Umbilical cord (tissue), 2 donors: ENCODE measurements around the gene CSTF2. TPM values are rescaled to one million over a fixed set of nuclear protein-coding genes. Genes with fewer than 3 reads are reported as not detected.
"Not testable (repeated sequence)": the region's sequence is repeated elsewhere in the genome, so short reads cannot be mapped to it uniquely, and the experiment has no call there.

Experiments
- DNase-seq: peaks from one replicate; pipeline ENCODE4 v3.0.0-alpha.2; 2015; ENCODE audit warnings: low spot score
- total RNA-seq: library from RNA; depleted of rRNA; stranded (reverse); fragments of >200 nt; gene quantifications from one replicate; pipeline ENCODE4 v1.2.3, GENCODE V29; 2014; ENCODE audit warnings: low replicate concordance; ENCODE audit not compliant: insufficient read depth

Gene CSTF2
- 5.3 TPM for total RNA-seq

DNA sequence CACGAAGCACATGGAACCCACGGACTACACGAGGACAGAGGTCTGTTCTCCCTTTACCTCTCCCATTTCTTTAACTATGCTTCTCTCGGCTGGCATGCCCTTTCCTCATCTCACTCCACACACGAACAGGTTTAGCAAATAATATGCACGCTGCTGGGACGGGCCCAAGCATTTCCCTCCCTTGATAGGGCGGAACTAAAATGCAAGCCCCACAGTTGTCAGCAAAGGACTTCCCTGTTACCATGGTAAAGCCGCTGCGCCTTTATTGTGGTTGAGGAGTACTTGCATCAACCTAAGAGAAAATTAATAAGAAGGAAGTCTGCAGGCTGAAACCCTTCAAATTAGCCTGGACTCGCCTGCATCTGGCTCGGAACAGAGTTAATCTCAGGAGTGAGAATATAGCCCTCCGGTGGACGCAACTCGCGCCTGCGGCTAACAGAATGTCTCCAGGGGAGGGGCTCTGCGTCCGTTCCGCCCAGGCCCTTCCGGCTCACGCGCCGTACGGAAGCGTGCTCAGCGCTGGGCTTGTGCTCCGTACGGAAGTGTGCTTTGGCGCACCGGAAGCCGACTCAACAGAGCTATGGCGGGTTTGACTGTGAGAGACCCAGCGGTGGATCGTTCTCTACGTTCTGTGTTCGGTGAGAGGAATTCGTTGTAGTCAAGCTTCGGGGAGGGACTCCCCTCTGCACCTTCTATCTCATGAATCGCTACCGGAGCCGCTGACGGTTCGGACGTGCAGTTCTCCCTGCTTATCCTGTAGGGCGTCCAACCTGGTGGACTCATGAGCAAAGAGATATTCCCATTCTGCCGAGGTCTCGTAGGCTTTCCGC, at the start of gene CSTF2:
CSTF2 (plus strand) TSS at position 555 of the 830 bp plus-strand sequence; CDS start at position 581, 26 bp downstream.
- DNase-seq = peak; percentile 89

- not testable (repeated sequence) for DNase-seq
Observed at GRCh38 chrX:100796371-100796770, 23.8 kb upstream of the CSTF2 start.

DNA sequence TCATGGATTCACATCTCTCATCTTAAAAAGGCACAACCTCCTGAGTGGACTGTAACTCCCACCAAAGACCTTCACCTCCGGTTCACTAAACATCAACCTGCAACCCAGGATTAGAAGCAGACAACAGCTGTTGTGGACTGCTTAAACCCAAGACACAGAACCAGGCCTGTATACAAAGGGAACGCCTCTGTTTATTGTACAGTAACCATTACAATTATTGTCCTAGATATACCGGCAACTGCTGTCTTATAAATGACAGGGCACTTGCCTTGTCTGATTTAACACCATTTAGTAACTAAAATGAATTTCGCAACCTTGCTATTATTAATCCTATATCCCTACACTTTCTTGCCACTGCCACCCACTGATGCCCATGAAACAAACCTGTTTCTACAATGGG, 22.8 kb upstream of the CSTF2 start:
- no peak for DNase-seq

DNA sequence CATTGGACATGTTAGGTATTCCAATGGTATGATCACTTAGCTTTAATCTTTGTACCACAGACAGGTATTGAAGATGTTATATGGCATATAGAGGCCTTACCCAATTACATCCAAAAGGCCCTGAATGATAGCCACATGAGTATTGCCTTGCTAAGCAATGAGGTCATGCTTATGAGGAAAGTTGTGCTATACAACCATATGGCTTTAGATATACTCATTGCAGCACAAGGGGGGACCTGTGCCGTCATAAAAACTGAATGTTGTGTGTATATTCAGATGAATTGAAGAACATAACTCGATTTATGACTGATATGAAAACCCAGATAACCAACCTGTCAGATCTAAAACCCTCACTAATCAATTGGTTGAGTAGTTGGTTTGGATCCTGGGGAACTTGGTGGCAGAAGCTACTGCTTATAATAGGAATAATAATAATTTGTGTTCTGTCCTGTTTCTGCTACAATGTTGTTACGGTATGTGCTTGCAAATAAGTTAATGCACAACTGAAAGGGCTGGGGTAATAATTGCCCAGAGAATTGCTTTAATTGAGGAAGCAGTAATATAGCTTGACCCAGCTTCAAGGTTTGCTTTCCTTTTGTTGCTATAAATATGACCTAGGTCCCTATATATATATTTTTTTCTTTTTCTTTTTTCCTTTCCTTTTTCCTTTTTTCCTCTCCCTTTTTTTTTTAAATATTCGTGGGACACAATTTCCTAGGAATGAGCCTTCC, 21.5 kb upstream of the CSTF2 start:
- DNase-seq = no peak

DNA sequence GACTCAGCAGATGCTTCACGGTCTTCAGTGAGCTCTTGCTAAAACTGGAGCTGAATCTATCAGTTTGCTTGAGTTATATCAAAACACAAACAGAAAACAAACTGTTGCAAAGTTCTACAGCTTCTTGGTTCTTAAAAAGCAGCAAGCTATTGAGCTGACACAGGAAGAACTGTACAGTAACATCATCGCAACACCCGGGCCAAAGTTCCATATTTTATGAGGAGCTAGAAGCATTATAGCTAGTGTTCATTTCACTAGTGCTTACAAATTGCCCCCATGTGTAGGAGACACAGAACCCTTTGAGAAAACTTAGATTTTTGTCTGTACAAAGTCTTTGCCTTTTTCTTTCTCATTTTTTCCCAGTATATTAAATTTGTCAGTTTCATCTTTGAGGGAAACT, 17.3 kb upstream of the CSTF2 start:
- DNase-seq = no peak

DNA sequence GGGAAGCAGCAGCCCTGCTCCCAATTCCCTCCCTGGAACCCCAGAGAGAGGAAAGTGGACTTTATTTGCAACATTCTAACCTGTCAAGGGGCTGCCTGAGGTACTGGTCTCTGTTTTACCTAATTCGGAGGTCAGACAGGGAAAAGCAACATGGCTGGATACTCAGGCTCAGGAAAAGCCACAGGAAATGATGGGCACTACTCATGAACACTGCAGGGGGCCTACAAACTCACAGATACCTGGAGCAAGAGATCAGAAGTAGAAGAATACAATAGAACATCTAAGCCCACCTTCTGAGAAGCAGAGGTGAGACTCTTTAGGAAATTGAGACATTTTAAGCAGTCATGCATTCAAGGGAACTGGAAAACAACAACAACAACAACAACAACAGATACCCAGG, 15.4 kb upstream of the CSTF2 start:
- DNase-seq = no peak

DNA sequence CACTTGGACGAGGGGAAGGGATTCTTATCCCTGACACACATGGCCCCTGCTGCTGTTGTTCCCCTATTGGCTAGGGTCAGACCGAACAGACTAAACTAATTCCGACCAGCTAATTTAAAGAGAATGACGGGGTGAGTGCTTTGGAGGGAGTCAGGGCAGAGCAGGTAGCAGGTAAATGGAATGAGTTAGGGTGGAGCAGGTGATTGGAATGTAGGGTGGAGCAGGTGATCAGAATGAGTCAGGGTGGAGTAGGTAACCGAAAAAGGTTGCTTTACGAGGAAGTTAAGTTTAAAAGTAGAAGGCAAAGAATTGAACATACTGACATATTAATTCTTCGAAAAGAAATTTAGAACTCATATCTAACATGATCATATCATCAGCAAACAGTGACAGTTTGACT, 11.9 kb upstream of the CSTF2 start:
- not testable (repeated sequence) for DNase-seq

DNA sequence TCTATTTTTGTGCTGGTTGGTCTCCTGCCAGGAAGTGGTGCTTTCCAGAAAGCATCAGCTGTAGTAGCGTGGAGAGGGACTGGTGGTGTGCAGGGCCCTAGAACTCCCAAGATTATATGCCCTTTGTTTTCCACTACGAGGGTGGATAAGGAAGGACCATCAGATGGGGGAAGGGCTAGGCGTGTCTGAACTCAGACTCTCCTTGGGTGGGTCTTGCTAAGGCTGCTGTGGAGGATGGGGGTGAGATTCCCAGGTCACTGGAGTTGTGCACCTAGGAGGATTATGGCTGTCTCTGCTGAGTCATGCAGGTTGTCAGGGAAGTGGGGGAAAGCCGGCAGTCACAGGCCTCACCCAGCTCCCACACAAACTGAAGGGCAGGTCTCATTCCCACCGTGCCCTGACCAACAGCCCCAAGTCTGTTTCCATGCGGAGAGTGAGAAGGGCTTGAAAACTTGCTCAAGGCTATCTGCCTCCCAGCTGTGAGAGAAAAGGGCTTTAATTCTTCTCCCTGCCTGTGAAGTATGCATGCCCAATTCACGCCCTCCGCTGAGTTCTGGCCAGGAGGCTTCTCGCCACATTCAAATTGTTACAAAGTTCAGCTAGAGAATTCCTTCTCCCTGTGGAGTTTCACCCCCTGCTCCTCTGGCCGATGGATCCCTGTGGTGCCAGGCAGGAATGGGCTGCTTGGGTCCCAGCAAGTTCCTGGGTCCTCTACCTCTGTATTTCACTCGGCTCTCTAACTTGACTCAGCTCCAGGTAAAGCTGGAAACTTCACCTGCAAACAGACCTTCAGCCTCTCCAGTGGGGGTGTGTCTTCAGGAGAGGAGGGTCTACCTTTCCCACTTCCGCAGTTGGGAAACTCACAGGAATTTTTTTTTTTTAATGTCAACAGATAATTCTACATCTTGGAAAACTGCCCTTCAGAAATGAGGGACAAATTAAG, 7.7 kb upstream of the CSTF2 start:
- DNase-seq = no peak

- no peak for DNase-seq
Observed at GRCh38 chrX:100817340-100817739, 2.9 kb upstream of the CSTF2 start.

DNA sequence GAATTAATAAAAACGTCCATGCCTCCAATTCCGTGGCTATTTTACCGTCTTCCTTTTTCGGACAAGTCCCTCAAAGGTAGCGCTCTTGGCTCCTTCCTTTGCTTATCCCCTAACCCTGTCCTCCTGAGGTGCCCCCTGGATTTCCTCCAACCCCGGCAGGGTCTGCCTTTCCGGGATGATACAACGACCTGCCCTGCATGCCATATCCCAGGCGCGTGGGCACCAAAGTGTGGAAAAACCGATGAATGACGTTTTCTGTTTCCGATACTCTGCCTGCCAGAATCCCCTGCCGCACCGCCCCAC, 706 bp upstream of the CSTF2 start:
- no peak for DNase-seq

GRCh38 chrX:100829730-100830129, 9.5 kb downstream of the CSTF2 start:
- DNase-seq = no peak

DNA sequence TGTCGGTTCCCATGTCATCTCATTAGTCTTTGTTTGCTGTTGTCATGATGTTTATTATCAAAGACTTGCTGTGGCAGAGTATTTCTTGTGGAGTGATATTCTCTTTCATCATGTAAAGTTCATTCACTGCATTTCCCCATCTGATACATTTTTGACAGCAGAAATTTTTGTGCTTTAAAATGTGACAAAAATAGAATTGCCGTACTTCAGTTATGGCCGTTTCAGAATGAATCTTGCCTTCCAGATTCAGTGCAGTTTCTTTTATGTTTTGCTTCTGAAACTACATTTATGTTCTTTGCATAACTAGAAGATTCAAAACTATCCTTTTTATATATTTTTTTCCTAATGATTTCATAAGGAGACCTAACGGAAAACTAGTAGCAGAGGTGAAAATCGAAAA, 10.0 kb downstream of the CSTF2 start:
- DNase-seq = no peak

DNA sequence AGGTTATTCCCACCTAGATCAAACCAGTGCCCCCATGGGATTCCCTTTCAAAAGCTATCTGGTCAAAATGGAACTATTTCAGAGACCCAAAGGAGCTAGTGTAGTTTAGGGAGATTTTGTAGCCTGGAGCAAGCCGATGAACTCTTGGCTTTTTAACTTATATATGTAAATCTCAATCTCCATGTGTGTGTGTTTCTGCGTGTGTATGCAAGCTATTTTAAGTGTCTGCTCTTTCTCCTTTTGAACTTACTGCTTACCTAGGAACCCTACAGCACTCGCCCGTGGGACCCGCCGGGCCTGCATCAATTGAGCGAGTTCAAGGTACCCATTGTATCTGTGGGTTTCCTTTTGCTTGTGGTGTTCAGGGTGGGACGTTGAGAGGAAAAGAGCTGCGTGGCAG, 10.4 kb downstream of the CSTF2 start:
- no peak for DNase-seq

GRCh38 chrX:100831219-100831946, 11.2 kb downstream of the CSTF2 start:
- DNase-seq = no peak

GRCh38 chrX:100850317-100850716, 30.1 kb downstream of the CSTF2 start:
- no peak for DNase-seq

DNA sequence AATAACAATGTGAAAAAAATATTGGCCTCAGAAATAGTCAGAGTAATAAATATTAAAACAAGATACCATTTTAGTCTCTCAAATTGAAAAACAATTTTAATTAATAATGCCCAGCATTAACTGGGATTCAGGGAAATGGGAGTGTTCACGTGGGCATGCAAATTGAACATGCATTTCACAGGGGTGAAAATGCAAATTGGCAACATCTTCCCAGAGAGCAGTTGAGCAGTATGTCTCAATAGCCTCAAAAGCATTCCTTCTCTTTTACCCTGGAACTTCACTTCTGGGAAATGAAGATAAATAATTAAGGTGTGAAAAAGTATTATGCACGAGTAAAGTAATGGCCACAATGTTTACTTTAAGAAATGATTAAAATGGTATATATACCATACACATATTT, 32.6 kb downstream of the CSTF2 start:
- no peak for DNase-seq

GRCh38 chrX:100863326-100863864, 43.2 kb downstream of the CSTF2 start:
- DNase-seq = no peak

DNA sequence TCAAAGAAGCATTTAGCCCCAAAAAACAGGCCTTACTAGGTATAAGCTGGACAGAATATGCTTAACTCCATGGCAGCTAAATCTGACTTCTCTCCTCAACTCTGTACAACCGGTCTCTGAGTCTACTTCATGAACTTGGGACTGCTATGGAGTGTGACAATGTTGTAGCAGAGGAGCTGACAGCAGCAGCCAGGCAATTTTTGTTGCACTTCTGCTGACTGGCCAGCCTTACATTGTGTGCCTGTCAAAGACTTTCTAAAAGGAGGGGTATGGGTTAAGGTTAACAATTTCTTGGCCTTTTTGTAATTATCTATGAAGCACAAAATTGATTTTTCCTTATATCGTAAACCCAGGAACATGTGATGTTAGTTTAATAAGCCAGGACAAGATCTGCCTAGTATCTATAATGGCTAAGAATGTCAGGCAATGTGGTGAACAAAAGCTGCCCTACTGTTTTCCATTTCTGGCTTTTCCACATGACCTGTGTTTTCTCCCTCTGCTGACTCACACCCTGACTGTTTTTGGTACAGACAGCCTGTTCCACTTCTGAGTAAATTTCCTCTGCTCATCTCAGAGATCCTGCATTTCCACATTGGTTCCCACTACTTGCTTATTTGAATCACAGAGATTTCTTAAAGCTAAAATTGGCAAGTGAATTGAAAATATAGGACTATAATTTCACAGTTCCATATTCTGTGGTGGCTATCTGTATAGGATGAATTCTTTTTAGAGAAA, 44.6 kb downstream of the CSTF2 start:
- peak; percentile 23 for DNase-seq

DNA sequence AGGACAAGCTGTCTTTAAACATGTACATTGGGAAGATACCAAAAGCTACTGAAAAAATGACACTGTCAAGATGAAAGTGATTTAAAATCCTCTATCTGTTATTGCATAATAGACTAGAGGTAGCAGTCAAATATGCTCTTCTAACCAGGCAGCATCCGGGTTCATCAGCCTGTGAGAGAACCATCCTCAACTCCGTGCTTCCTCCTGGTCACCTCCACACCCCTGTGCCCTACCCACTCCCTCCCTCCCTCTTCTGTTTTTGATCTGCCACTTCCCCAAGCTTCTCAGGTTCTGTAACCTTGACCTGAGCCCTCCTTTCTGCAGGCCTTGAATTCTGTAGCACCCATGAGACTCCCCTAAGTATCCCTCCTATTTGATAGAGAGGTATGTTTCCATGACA, 48.1 kb downstream of the CSTF2 start:
- DNase-seq = no peak

- DNase-seq = no peak
Observed at GRCh38 chrX:100870527-100870926, 50.3 kb downstream of the CSTF2 start.
